A375 (cell line): ENCODE measurements around the gene PCDHA1. TPM values are rescaled to one million over a fixed set of nuclear protein-coding genes. Genes with fewer than 3 reads are reported as not detected.

Experiments
- small RNA-seq: library from RNA; depleted of rRNA; stranded (forward); fragments of <200 nt; gene quantifications from one replicate; pipeline ENCODE3, GENCODE V24; 2014
- total RNA-seq: library from RNA; depleted of rRNA; stranded (reverse); fragments of >200 nt; shearing (Covaris generic); gene quantifications from 2 replicates; pipeline ENCODE4 v1.2.3, GENCODE V29; 2014; rRNA removed

Gene PCDHA1
- total RNA-seq, 1 experiment from 2014 or later: 2.5 TPM

DNA sequence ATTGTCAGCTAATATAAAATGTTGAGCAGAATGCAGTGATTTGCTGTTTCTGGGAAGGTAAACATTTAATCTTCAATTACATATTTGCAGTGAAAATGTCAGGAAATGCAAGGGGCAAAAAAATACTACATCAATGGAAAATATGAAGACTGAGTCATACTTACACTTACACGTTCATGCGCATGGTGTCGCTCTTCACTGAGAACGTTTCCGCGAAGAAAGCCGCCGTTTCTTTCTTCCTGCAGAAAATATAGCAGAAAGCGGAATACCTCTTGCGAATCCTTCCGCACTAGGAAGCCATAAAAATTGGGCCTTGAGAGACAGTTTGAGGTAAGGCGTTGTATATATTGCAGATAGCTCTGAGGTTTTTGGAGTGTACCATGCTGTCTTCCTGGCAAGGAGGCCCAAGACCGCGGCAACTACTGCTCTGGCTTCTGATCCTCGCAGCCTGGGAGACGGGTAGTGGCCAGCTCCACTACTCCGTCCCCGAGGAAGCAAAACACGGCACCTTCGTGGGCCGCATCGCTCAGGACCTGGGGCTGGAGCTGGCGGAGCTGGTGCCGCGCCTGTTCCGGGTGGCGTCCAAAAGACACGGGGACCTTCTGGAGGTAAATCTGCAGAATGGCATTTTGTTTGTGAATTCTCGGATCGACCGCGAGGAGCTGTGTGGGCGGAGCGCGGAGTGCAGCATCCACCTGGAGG lies 96.1 kb downstream of the PCDHA1 start, which contains the start of gene PCDHA13:
Gene PCDHA13 (plus strand): TSS at position 236 of the 702 bp plus-strand sequence. CDS start 145 bp downstream, at position 381.

DNA sequence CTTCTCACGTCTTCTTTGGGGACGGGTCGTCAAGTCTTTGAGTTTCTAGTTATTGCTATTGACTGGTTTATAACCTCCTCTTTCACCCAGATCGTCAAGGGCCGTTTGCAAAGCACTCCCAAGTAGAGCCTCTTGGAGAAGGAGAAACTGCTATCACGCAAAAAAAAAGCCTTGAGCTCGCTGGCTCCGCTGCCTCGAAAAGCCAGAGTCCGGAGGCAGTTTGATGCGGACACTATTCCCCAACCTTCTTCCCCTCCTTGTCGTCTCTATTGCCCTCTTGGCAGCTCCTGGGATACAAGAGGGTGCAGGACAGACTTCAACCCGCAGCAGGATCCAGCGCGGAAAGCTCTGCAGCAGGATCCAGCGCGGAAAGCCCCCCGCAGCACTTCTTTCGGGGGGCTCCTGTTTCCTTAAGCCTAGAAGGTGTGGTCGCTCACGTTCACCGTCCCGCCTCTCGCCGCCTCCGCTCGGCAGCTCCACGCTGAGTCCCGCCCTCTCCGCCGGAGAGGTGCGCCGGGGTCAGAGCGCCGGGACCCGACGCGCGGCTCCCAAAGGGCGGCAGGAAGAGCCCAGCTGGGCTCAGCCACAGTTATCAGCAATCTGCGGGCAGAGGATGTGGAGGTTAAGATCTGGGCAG lies 140.0 kb downstream of the PCDHA1 start, which contains the start of gene PCDHAC1:
Gene PCDHAC1 (plus strand): TSS at position 494 of the 637 bp plus-strand sequence. CDS start 594 bp downstream, outside the sequence.

DNA sequence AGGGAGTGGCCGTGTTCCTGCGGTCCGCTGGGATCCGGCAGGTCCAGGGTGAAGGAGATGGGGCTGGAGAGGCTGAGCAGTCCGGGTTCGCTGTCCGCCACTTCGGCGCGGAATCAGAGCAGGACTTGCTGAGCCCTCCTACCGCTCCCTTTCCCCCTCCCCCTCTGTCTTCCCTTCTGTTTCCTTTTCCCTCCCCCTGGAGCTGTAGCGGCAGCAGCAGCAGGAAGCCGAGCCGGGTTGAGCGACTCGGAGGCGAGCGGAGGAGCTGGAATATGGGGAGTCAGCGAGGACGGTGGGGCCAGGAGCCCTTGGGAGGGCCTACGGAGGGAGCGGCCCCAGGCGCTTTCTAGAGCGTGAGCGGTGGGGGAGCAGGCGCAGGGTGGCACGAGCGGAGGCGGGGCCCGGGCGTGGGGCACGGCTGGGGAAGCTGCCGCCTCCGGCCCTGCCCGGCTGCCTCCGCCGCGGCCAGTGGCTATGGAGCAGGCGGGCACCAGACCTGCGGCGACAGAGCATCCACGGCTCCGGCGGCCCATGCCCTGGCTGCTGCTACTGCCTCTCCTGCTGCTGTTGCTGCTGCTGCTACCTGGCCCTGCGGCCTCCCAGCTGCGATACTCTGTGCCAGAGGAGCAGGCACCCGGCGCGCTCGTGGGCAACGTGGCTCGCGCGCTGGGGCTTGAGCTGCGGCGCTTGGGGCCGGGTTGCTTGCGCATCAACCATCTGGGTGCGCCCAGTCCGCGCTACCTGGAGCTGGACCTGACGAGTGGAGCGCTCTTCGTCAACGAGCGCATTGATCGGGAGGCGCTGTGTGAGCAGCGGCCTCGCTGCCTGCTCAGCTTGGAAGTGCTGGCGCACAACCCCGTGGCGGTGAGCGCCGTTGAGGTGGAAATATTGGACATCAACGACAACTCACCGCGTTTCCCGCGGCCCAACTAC lies 180.6 kb downstream of the PCDHA1 start, which contains the start of gene PCDHAC2:
Gene PCDHAC2 (plus strand): TSS at position 184 of the 933 bp plus-strand sequence. CDS start 291 bp downstream, at position 475.

DNA sequence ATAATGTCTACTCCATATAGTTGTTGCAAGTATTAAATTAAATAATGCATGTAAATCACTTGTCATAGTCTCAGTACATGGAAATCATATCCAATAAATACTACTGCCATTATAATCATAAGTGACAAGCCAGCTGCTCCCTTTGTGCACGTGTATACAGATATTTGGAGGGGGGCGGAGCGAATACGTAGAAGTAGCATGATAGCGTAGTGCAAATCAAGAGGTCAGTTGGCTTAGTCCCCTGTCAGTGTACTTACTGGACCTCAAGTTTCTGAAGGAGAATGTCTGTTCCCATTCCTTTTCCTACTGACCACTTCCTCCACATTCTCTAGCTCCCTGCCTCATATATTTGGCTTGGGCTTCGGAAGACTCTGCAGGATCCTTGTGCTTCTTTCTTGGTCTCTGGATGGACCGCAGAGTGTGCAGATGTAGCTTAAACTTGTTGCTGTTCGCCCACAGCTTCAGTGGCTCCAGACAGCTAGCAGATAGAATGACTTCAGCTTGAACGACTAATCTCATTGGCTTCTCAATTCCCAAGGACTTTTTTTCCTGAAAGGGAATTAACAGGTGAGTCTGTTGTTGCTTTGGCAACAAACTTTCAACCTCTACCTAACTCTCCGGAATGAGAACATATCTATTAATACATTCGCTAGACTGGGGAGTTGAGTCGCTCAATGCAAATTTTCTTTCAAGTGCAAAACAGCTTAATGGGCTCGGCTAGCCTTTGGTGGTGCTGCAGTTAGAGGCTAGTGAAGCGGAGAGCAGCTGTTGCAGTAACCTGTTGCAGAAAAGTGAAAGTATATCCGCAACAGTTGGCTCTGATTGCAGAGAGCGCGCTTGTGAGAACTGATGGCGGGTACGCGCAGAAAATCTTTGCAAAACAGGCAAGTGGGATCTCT lies 264.9 kb downstream of the PCDHA1 start, which contains the start of gene PCDHB1:
Gene PCDHB1 (plus strand): TSS at position 753 of the 899 bp plus-strand sequence. CDS start 97 bp downstream, at position 850.

Small RNA genes within 50 kb of the gene (small RNA-seq; reads per million reads assigned to genes)
- gene AC010223.1: not detected

Other genes with a start within 250 kb of the PCDHA1 start
- gene EIF4EBP3, start 238.5 kb upstream of the PCDHA1 start, total RNA-seq: 1.2 and 1.5 TPM in 2 replicates
- gene SRA1, start 228.7 kb upstream of the PCDHA1 start, total RNA-seq: 75.4 and 81.9 TPM in 2 replicates
- 21.5 and 23.7 TPM in 2 replicates for gene APBB3, start 221.5 kb upstream of the PCDHA1 start, total RNA-seq
- 19.0 and 19.4 TPM in 2 replicates for gene SLC35A4, start 221.3 kb upstream of the PCDHA1 start, total RNA-seq
- 0.30 and 0.66 TPM in 2 replicates for gene CD14, start 153.0 kb upstream of the PCDHA1 start, total RNA-seq
- gene TMCO6, start 146.7 kb upstream of the PCDHA1 start, total RNA-seq: 22.0 and 35.5 TPM in 2 replicates
- gene NDUFA2, start 138.5 kb upstream of the PCDHA1 start, total RNA-seq: 98.0 and 106 TPM in 2 replicates
- gene IK, start 138.3 kb upstream of the PCDHA1 start, total RNA-seq: 156 and 166 TPM in 2 replicates
- 24.7 and 29.2 TPM in 2 replicates for gene WDR55, start 121.2 kb upstream of the PCDHA1 start, total RNA-seq
- gene DND1, start 112.6 kb upstream of the PCDHA1 start, total RNA-seq: 1.2 and 2.6 TPM in 2 replicates
- 181 and 182 TPM in 2 replicates for gene HARS1, start 94.8 kb upstream of the PCDHA1 start, total RNA-seq
- 36.4 and 42.9 TPM in 2 replicates for gene HARS2, start 94.7 kb upstream of the PCDHA1 start, total RNA-seq
- 54.2 and 64.0 TPM in 2 replicates for gene ZMAT2, start 85.7 kb upstream of the PCDHA1 start, total RNA-seq
- gene PCDHA2, start 8.7 kb downstream of the PCDHA1 start, total RNA-seq: 0.96 and 1.3 TPM in 2 replicates
- gene PCDHA3, start 14.9 kb downstream of the PCDHA1 start, total RNA-seq: 1.6 and 2.5 TPM in 2 replicates
- 2.4 and 3.2 TPM in 2 replicates for gene PCDHA4, start 20.9 kb downstream of the PCDHA1 start, total RNA-seq
- 2.5 and 3.0 TPM in 2 replicates for gene PCDHA5, start 35.5 kb downstream of the PCDHA1 start, total RNA-seq
- gene PCDHA6, start 41.8 kb downstream of the PCDHA1 start, total RNA-seq: 11.5 TPM in 2 replicates
- gene PCDHA7, start 48.1 kb downstream of the PCDHA1 start, total RNA-seq: 3.0 and 4.4 TPM in 2 replicates
- 0.37 and 0.53 TPM in 2 replicates for gene PCDHA8, start 55.0 kb downstream of the PCDHA1 start, total RNA-seq
- gene PCDHA9, start 62.2 kb downstream of the PCDHA1 start, total RNA-seq: 1.8 and 2.2 TPM in 2 replicates
- gene PCDHA10, start 69.8 kb downstream of the PCDHA1 start, total RNA-seq: 1.5 and 1.8 TPM in 2 replicates
- gene PCDHA11, start 82.8 kb downstream of the PCDHA1 start, total RNA-seq: 1.9 and 4.9 TPM in 2 replicates
- gene PCDHA12, start 89.2 kb downstream of the PCDHA1 start, total RNA-seq: 2.8 and 3.7 TPM in 2 replicates
- 1.3 and 1.4 TPM in 2 replicates for gene PCDHA13, start 96.0 kb downstream of the PCDHA1 start, total RNA-seq
- gene PCDHAC1, start 140.2 kb downstream of the PCDHA1 start, total RNA-seq: 1.5 and 2.3 TPM in 2 replicates
- gene PCDHAC2, start 180.3 kb downstream of the PCDHA1 start, total RNA-seq: 3.9 and 5.3 TPM in 2 replicates